ENCODE data around the gene NEXMIF.
A peak's percentile ranks its signal among the peaks of the same experiment; 100 is the strongest.
"Not testable (repeated sequence)": the region's sequence is repeated elsewhere in the genome, so short reads cannot be mapped to it uniquely, and the experiment has no call there.

Gene NEXMIF
- 0 to 2.0 (median 0.03) reads per million in 17 experiments for total RNA-seq

GRCh38 chrX:74925225-74926088 is at the start of gene NEXMIF:
Gene NEXMIF (minus strand): TSS chrX:74925452.
- DNase-seq: peak in 3 of 4 experiments; percentile 2 to 24 (median 18)

GRCh38 chrX:74961962-74962361 is 36.7 kb upstream of the NEXMIF start:
- DNase-seq: not testable (repeated sequence)

GRCh38 chrX:74949717-74950116 is 24.5 kb upstream of the NEXMIF start:
- no peak for DNase-seq

GRCh38 chrX:74940414-74940813 is 15.2 kb upstream of the NEXMIF start:
- DNase-seq: no peak

- DNase-seq: no peak
These were observed 6.0 kb upstream of the NEXMIF start for GRCh38 chrX:74931214-74931613.

GRCh38 chrX:74924449-74925224 is 615 bp downstream of the NEXMIF start:
- DNase-seq: peak in 3 of 4 experiments; percentile 0 to 11 (median 4)

- peak in 2 of 4 experiments; percentile 1 for DNase-seq
These were observed 1.3 kb downstream of the NEXMIF start for GRCh38 chrX:74923942-74924448.

- DNase-seq: peak; percentile 26 to 64 (median 48)
These were observed 2.2 kb downstream of the NEXMIF start for GRCh38 chrX:74922922-74923543.

GRCh38 chrX:74911494-74911893 is 13.8 kb downstream of the NEXMIF start:
- DNase-seq: no peak

- no peak for DNase-seq
These were observed 18.8 kb downstream of the NEXMIF start for GRCh38 chrX:74906417-74906816.

GRCh38 chrX:74902806-74903205 is 22.4 kb downstream of the NEXMIF start:
- no peak for DNase-seq

GRCh38 chrX:74892561-74892960 is 32.7 kb downstream of the NEXMIF start:
- no peak for DNase-seq

- no peak for DNase-seq
These were observed 34.4 kb downstream of the NEXMIF start for GRCh38 chrX:74890676-74891430.

- not testable (repeated sequence) for DNase-seq
These were observed 42.9 kb downstream of the NEXMIF start for GRCh38 chrX:74882383-74882782.

- no peak for DNase-seq
These were observed 59.5 kb downstream of the NEXMIF start for GRCh38 chrX:74865725-74866124.

- DNase-seq: no peak
These were observed 72.0 kb downstream of the NEXMIF start for GRCh38 chrX:74853255-74853654.

- DNase-seq: no peak
These were observed 89.7 kb downstream of the NEXMIF start for GRCh38 chrX:74835566-74835965.

- DNase-seq: not testable (repeated sequence)
These were observed 105.5 kb downstream of the NEXMIF start for GRCh38 chrX:74819797-74820196.

GRCh38 chrX:74814681-74815080 is 110.6 kb downstream of the NEXMIF start:
- DNase-seq: no peak

GRCh38 chrX:74804574-74804973 is 120.7 kb downstream of the NEXMIF start:
- no peak for DNase-seq

- DNase-seq: no peak
These were observed 125.2 kb downstream of the NEXMIF start for GRCh38 chrX:74800062-74800461.

- no peak for DNase-seq
These were observed 127.8 kb downstream of the NEXMIF start for GRCh38 chrX:74797338-74797887.
